Measurements from ENCODE around the gene ACBD6. TPM values are rescaled to one million over a fixed set of nuclear protein-coding genes. Genes with fewer than 3 reads are reported as not detected.

ACBD6 gene
- total and polyA plus RNA-seq, 2 donors (not counting 1 experiment from before 2014, with no cell fraction given): 52.9 to 80.9 TPM

- TF ChIP-seq CTCF (IDR thresholded peaks at IDR 0.05) (no peak), EZH2 (IDR thresholded peaks at IDR 0.05; ENCODE audit: borderline replicate concordance, insufficient read depth, low read depth, low read length, poor library complexity, severe bottlenecking) (no peak)
- H3K9me3 Mint-ChIP-seq (ENCODE audit: insufficient read depth): no peaks in the 10 kb centered on the region
- H3K4me3 ChIP-seq (ENCODE audit: control extremely low read depth in 1 of 5, extremely low read depth in 1 of 5, insufficient read depth in 1 of 5, low read depth in 2 of 5, low read length in 4 of 5): no peak overlapping the region
These were observed 141.9 kb downstream of the ACBD6 start for GRCh38 chr1:180360333-180361075.

GRCh38 chr1:180358649-180359048 is 143.7 kb downstream of the ACBD6 start:
- no peak overlapping the region for H3K27ac ChIP-seq (ENCODE audit: low read length in 2 of 2)
- DNase-seq (no peak), ATAC-seq (ENCODE audit: low read depth) (no peak)
- ChIA-PET CTCF (no interaction called here), POLR2A (no interaction called here)
- no peaks in the 10 kb centered on the region for H4K20me1 ChIP-seq (ENCODE audit: control insufficient read depth, insufficient read depth, low read length, poor library complexity, severe bottlenecking)
- H3K27me3 ChIP-seq (replicated peaks in 1 of 4; ENCODE audit: control extremely low read depth in 1 of 4, control insufficient read depth in 3 of 4, insufficient read depth in 4 of 4, low read length in 3 of 4): no peaks in the 10 kb centered on the region
- no peak overlapping the region for H2AFZ ChIP-seq (ENCODE audit: insufficient read depth, low read depth, low read length, poor library complexity, severe bottlenecking)
- H3K4me2 ChIP-seq (replicated peaks; ENCODE audit: low read depth, low read length, poor library complexity, severe bottlenecking): no peak overlapping the region
- no peaks in the 10 kb centered on the region for H3K4me1 ChIP-seq (ENCODE audit: control insufficient read depth in 2 of 2, insufficient read depth in 2 of 2, low read length in 2 of 2)
- no peaks in the 10 kb centered on the region for H3K9me3 ChIP-seq (ENCODE audit: control extremely low read depth in 1 of 3, control insufficient read depth in 2 of 3, insufficient read depth in 1 of 3, low read length in 2 of 3)
- Mint-ChIP-seq H3K27ac (no peak overlapping the region), H3K4me3 (no peak overlapping the region), H3K9me3 (ENCODE audit: insufficient read depth) (no peaks in the 10 kb centered on the region), H3K4me1 (no peaks in the 10 kb centered on the region), H3K27me3 (no peaks in the 10 kb centered on the region)
- TF ChIP-seq CTCF (IDR thresholded peaks at IDR 0.05) (no peak), EZH2 (IDR thresholded peaks at IDR 0.05; ENCODE audit: borderline replicate concordance, insufficient read depth, low read depth, low read length, poor library complexity, severe bottlenecking) (no peak)
- H3K36me3 ChIP-seq (replicated peaks in 1 of 2; ENCODE audit: control extremely low read depth in 1 of 2, control insufficient read depth in 1 of 2, extremely low read depth in 1 of 2, insufficient read depth in 2 of 2, low read length in 1 of 2): no peaks in the 10 kb centered on the region
- H3K79me2 ChIP-seq (ENCODE audit: control insufficient read depth, insufficient read depth, low read length): peaks cover 3% of the 10 kb centered on the region
- no peak overlapping the region for H3K9ac ChIP-seq (ENCODE audit: low read length)
- no CpG with 5 or more reads among the region's 1 CpG for WGBS (ENCODE audit: insufficient coverage)
- intact Hi-C loops (cut with micrococcal nuclease): no loop called here
- no peak overlapping the region for H3K4me3 ChIP-seq (ENCODE audit: control extremely low read depth in 1 of 5, extremely low read depth in 1 of 5, insufficient read depth in 1 of 5, low read depth in 2 of 5, low read length in 4 of 5)

More at GRCh38 chr1:180360333-180361075, 141.9 kb downstream of the ACBD6 start:
- ChIA-PET POLR2A (no interaction called here), CTCF (no interaction called here)
- Histone ChIP-seq H3K27ac (ENCODE audit: low read length in 2 of 2) (no peak overlapping the region), H4K20me1 (ENCODE audit: control insufficient read depth, insufficient read depth, low read length, poor library complexity, severe bottlenecking) (peaks cover 5% of the 10 kb centered on the region), H3K27me3 (replicated peaks in 1 of 4; ENCODE audit: control extremely low read depth in 1 of 4, control insufficient read depth in 3 of 4, insufficient read depth in 4 of 4, low read length in 3 of 4) (no peaks in the 10 kb centered on the region), H3K4me2 (replicated peaks; ENCODE audit: low read depth, low read length, poor library complexity, severe bottlenecking) (no peak overlapping the region), H3K4me1 (ENCODE audit: control insufficient read depth in 2 of 2, insufficient read depth in 2 of 2, low read length in 2 of 2) (no peaks in the 10 kb centered on the region), H3K79me2 (ENCODE audit: control insufficient read depth, insufficient read depth, low read length) (no peaks in the 10 kb centered on the region), H3K9ac (ENCODE audit: low read length) (no peak overlapping the region), H3K36me3 (replicated peaks in 1 of 2; ENCODE audit: control extremely low read depth in 1 of 2, control insufficient read depth in 1 of 2, extremely low read depth in 1 of 2, insufficient read depth in 2 of 2, low read length in 1 of 2) (no peaks in the 10 kb centered on the region), H3K9me3 (ENCODE audit: control extremely low read depth in 1 of 3, control insufficient read depth in 2 of 3, insufficient read depth in 1 of 3, low read length in 2 of 3) (no peaks in the 10 kb centered on the region), H2AFZ (ENCODE audit: insufficient read depth, low read depth, low read length, poor library complexity, severe bottlenecking) (no peak overlapping the region)
- Mint-ChIP-seq H3K4me3 (no peak overlapping the region), H3K4me1 (no peaks in the 10 kb centered on the region), H3K27ac (no peak overlapping the region), H3K27me3 (no peaks in the 10 kb centered on the region)
- intact Hi-C loops (cut with micrococcal nuclease): no loop called here
- WGBS (ENCODE audit: insufficient coverage): no CpG with 5 or more reads among the region's 3 CpGs
- ATAC-seq (ENCODE audit: low read depth) (no peak), DNase-seq (no peak)

Measured in B cell (primary cell).